HEK293T (cell line): ENCODE measurements around the gene CNOT1.

Experiments
- ARNT ChIP-seq: fragments of 450-650 bp; IDR thresholded peaks from 2 replicates; pipeline ENCODE4 v1.6.1; 2017; ENCODE audit warnings: mild to moderate bottlenecking
- BHLHE40 ChIP-seq: fragments of 450-650 bp; IDR thresholded peaks from 2 replicates; pipeline ENCODE4 v1.6.1; 2016; ENCODE audit warnings: mild to moderate bottlenecking, moderate library complexity, borderline replicate concordance
- CTBP1 ChIP-seq: fragments of 450-650 bp; IDR thresholded peaks from 2 replicates; pipeline ENCODE4 v1.6.1; 2016; ENCODE audit warnings: borderline replicate concordance
- FOXK2 ChIP-seq: fragments of 450-650 bp; IDR thresholded peaks from 2 replicates; pipeline ENCODE4 v1.6.1; 2016; ENCODE audit warnings: mild to moderate bottlenecking
- HDGF ChIP-seq: fragments of 450-650 bp; IDR thresholded peaks from 2 replicates; pipeline ENCODE4 v1.6.1; 2017; ENCODE audit warnings: antibody characterized with exemption, borderline replicate concordance
- LEF1 ChIP-seq: fragments of 450-650 bp; IDR thresholded peaks from 2 replicates; pipeline ENCODE4 v1.6.1; 2017; ENCODE audit warnings: mild to moderate bottlenecking, borderline replicate concordance
- NFRKB ChIP-seq: fragments of 450-650 bp; IDR thresholded peaks from 2 replicates; pipeline ENCODE4 v1.6.1; 2016; ENCODE audit warnings: mild to moderate bottlenecking, moderate library complexity
- SP1 ChIP-seq: fragments of 450-650 bp; IDR thresholded peaks from 2 replicates; pipeline ENCODE4 v1.6.1; 2017
- SUZ12 ChIP-seq: fragments of 450-650 bp; IDR thresholded peaks from 2 replicates; pipeline ENCODE4 v1.6.1; 2016; ENCODE audit warnings: mild to moderate bottlenecking
- TARDBP ChIP-seq: fragments of 450-650 bp; IDR thresholded peaks from 2 replicates; pipeline ENCODE4 v1.6.1; 2016
- ZNF384 ChIP-seq: fragments of 450-650 bp; IDR thresholded peaks from 2 replicates; pipeline ENCODE4 v1.6.1; 2016

DNA sequence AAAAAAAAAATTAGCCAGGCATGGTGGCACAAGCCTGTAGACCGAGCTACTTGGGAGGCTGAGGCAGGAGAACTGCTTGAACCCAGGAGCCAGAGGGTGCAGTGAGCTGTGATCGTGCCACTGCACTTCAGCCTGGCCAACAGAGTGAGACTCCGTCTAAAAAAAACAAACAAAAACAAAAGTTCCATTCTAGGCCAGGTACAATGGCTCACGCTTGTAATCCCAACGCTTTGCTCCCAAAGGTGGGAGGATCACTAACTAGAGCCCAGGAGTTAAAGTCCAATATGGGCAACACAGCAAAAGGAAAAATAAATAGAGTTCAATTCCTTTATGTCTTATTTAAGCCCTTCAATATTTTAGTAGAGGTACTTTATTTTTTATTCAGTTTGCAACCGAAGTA is 47.5 kb downstream of the CNOT1 start:
- TF ChIP-seq ARNT, result no peak
- no peak for TF ChIP-seq ZNF384
- TF ChIP-seq SUZ12, result no peak
- TF ChIP-seq HDGF, result no peak
- no peak for TF ChIP-seq BHLHE40
- no peak for TF ChIP-seq CTBP1
- no peak for TF ChIP-seq LEF1
- TF ChIP-seq FOXK2, result no peak
- no peak for TF ChIP-seq SP1
- TF ChIP-seq NFRKB, result no peak
- TF ChIP-seq TARDBP, result no peak
